NCI-H1417 (cell line): ENCODE measurements around the gene KHDRBS2.
A peak's percentile ranks its signal among the peaks of the same experiment; 100 is the strongest.
"Not testable (repeated sequence)": the region's sequence is repeated elsewhere in the genome, so short reads cannot be mapped to it uniquely, and the experiment has no call there.

ENCODE experiments used
- DNase-seq, 3 experiments: peaks; one replicate each; lab custom pipeline; 2025; lab: John Stamatoyannopoulos, UW

Gene KHDRBS2

GRCh38 chr6:61868507-61869080, 417.4 kb downstream of the KHDRBS2 start:
- no peak for DNase-seq

- DNase-seq = no peak
Observed at GRCh38 chr6:61867635-61868034, 418.4 kb downstream of the KHDRBS2 start.

GRCh38 chr6:61857541-61857940, 428.5 kb downstream of the KHDRBS2 start:
- peak in 1 of 3 experiments; percentile 25 for DNase-seq

GRCh38 chr6:61841958-61842357, 444.1 kb downstream of the KHDRBS2 start:
- DNase-seq = peak in 2 of 3 experiments; percentile 49 to 87

GRCh38 chr6:61835237-61835636, 450.8 kb downstream of the KHDRBS2 start:
- no peak for DNase-seq

- DNase-seq = peak in 1 of 3 experiments; percentile 16
Observed at GRCh38 chr6:61833176-61833755, 452.8 kb downstream of the KHDRBS2 start.

GRCh38 chr6:61817716-61818115, 468.3 kb downstream of the KHDRBS2 start:
- DNase-seq = peak in 2 of 3 experiments; percentile 59 to 92

- DNase-seq = no peak
Observed at GRCh38 chr6:61810047-61810446, 476.0 kb downstream of the KHDRBS2 start.

GRCh38 chr6:61809004-61809595, 476.9 kb downstream of the KHDRBS2 start:
- DNase-seq = peak in 2 of 3 experiments; percentile 39 to 82

GRCh38 chr6:61787998-61788397, 498.0 kb downstream of the KHDRBS2 start:
- no peak for DNase-seq

GRCh38 chr6:61769446-61769845, 516.6 kb downstream of the KHDRBS2 start:
- DNase-seq = not testable (repeated sequence)

GRCh38 chr6:61755739-61756138, 530.3 kb downstream of the KHDRBS2 start:
- DNase-seq = no peak

- DNase-seq = no peak
Observed at GRCh38 chr6:61751986-61752385, 534.0 kb downstream of the KHDRBS2 start.

GRCh38 chr6:61745994-61746393, 540.0 kb downstream of the KHDRBS2 start:
- no peak for DNase-seq

GRCh38 chr6:61711849-61712248, 574.2 kb downstream of the KHDRBS2 start:
- DNase-seq = no peak

GRCh38 chr6:61688165-61688564, 597.9 kb downstream of the KHDRBS2 start:
- no peak for DNase-seq

GRCh38 chr6:61682562-61682961, 603.5 kb downstream of the KHDRBS2 start:
- DNase-seq = no peak

GRCh38 chr6:61679625-61680024, 606.4 kb downstream of the KHDRBS2 start:
- DNase-seq = no peak

- no peak for DNase-seq
Observed at GRCh38 chr6:61675734-61676133, 610.3 kb downstream of the KHDRBS2 start.

- no peak for DNase-seq
Observed at GRCh38 chr6:61649845-61650244, 636.2 kb downstream of the KHDRBS2 start.

GRCh38 chr6:61640463-61640862, 645.6 kb downstream of the KHDRBS2 start:
- DNase-seq = no peak
